Measurements from ENCODE around the gene LYRM9. TPM values are rescaled to one million over a fixed set of nuclear protein-coding genes. Genes with fewer than 3 reads are reported as not detected.

Gene LYRM9
- total RNA-seq = 1.9 and 2.9 TPM in 2 replicates

GRCh38 chr17:27892866-27893769, at the start of gene LYRM9:
Gene LYRM9, minus strand, starts transcription at chr17:27893365. Its CDS starts 10,671 bp downstream, at chr17:27882694.
- Mint-ChIP-seq H3K9me3 (no peaks in the 10 kb centered on the region), H3K36me3 (ENCODE audit: low read depth) (no peaks in the 10 kb centered on the region), H3K4me3 (peak within 1 kb of the TSS; percentile 85), H3K27ac (peak within 1 kb of the TSS; percentile 85), H3K27me3 (ENCODE audit: insufficient read depth) (peaks cover 40% of the 10 kb centered on the region), H3K4me1 (ENCODE audit: low read depth) (peaks cover 29% of the 10 kb centered on the region)
- intact Hi-C loops (cut with micrococcal nuclease) = loop anchor here (1.0 kb wide), 4 partner anchors 88 to 464 kb away; partner anchors contain the start of gene POLDIP2
- peak; percentile 92 for DNase-seq (ENCODE audit: low spot score)

GRCh38 chr17:27940503-27941428, 47.6 kb upstream of the LYRM9 start:
- intact Hi-C loops (cut with micrococcal nuclease) = no loop called here
- H3K27me3 Mint-ChIP-seq (ENCODE audit: insufficient read depth) = peaks cover 5% of the 10 kb centered on the region
- DNase-seq (ENCODE audit: low spot score) = no peak

DNA sequence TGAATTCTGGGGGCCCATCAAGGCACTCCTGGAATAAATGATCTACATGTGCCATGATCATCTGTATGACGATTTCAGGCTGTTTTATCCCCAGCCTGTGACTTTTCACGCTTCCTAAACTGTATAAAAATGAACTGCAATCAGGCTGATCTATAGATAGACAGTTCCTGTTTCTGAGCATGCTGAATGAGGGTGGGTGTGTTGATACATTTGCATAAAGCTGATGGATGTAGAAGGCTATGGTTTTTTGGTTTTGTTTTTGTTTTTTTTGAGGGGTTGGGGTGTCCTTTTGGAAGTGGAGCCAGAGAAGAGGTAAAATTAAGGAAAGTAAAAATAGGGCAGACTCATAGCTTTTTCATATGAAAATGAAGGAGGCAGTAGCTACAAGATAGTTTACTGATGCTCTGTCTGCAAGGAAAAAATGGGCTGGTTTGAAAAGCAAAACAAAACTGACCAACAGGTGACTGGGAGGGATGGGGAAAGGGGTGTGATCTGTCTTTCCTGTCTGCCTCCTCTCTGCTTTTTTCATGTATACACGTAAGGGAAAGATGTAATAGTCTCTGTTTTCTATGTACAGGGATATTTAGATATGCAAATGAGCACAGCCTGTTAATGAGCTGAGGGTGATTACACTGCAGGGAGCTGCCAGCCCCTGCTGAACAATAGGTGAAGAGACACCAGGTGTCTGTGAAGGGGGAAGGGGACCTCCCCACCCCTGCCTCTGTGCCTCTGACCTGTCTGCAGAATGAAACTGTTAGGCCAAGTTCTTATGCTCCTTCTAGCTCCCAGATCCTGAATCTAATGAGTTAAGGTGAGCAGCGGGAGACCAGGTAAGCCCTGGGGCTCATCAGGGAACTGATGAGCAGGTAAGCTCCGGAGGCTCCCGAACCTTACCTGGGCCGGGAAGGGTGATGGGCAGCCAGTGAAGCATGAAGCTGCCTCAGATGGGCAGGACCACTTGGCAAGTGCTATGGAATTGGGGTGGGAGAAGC, 46.6 kb upstream of the LYRM9 start:
- no peak overlapping the region for H3K4me3 Mint-ChIP-seq
- H3K27ac Mint-ChIP-seq = no peak overlapping the region
- intact Hi-C loops (cut with micrococcal nuclease) = no loop called here
- DNase-seq (ENCODE audit: low spot score) = no peak
- H3K27me3 Mint-ChIP-seq (ENCODE audit: insufficient read depth) = peaks cover 4% of the 10 kb centered on the region
- H3K36me3 Mint-ChIP-seq (ENCODE audit: low read depth) = no peaks in the 10 kb centered on the region
- H3K4me1 Mint-ChIP-seq (ENCODE audit: low read depth) = peaks cover 5% of the 10 kb centered on the region
- H3K9me3 Mint-ChIP-seq = no peaks in the 10 kb centered on the region

More at GRCh38 chr17:27940503-27941428, 47.6 kb upstream of the LYRM9 start:
- Mint-ChIP-seq H3K27ac (no peak overlapping the region), H3K4me1 (ENCODE audit: low read depth) (peaks cover 5% of the 10 kb centered on the region), H3K4me3 (no peak overlapping the region), H3K36me3 (ENCODE audit: low read depth) (no peaks in the 10 kb centered on the region), H3K9me3 (no peaks in the 10 kb centered on the region)

DNA sequence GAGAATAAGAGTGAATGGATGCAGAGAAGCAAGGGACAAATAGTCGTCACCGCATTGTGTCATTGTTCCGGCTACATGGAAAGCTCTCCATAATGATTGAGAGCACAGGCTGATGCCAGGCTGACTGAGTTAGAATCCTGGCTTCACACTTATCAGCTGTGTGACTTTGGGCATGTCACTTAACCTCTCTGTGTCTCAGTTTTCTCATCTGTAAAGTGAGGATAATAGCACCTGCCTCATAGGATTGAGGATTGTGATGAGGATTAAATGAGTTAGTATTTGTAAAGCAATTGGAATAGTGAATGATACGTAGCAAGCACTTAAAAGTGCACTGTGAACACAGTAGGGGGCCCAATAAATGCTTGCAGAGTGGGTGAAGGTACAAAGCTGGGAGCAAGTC, 45.7 kb upstream of the LYRM9 start:
- intact Hi-C loops (cut with micrococcal nuclease) = no loop called here
- H3K36me3 Mint-ChIP-seq (ENCODE audit: low read depth) = no peaks in the 10 kb centered on the region
- DNase-seq (ENCODE audit: low spot score) = no peak
- H3K9me3 Mint-ChIP-seq = no peaks in the 10 kb centered on the region
- H3K27ac Mint-ChIP-seq = no peak overlapping the region
- no peak overlapping the region for H3K4me3 Mint-ChIP-seq
- H3K27me3 Mint-ChIP-seq (ENCODE audit: insufficient read depth) = peaks cover 5% of the 10 kb centered on the region
- peaks cover 5% of the 10 kb centered on the region for H3K4me1 Mint-ChIP-seq (ENCODE audit: low read depth)

DNA sequence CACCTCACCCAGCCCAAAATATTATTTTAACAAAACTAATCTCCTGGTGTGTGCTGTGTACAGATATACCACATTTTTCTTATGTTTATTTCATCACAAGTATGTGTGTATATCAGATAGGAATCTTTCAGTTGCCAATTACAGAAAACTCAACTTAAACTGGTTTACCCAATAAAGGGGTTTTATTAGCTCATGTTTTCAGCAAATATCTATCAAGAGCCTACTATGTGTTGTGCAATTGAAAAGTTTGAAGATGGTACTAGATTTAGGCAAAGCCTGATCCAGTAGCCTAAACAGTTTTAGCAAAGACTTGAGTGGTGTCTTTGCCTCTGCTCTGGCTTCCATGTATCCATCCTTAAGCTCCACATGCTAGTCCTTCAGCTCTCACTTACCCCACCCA, 45.1 kb upstream of the LYRM9 start:
- Mint-ChIP-seq H3K27me3 (ENCODE audit: insufficient read depth) (peaks cover 6% of the 10 kb centered on the region), H3K4me3 (no peak overlapping the region), H3K4me1 (ENCODE audit: low read depth) (peaks cover 5% of the 10 kb centered on the region), H3K36me3 (ENCODE audit: low read depth) (no peaks in the 10 kb centered on the region), H3K9me3 (no peaks in the 10 kb centered on the region), H3K27ac (no peak overlapping the region)
- intact Hi-C loops (cut with micrococcal nuclease) = no loop called here
- no peak for DNase-seq (ENCODE audit: low spot score)

DNA sequence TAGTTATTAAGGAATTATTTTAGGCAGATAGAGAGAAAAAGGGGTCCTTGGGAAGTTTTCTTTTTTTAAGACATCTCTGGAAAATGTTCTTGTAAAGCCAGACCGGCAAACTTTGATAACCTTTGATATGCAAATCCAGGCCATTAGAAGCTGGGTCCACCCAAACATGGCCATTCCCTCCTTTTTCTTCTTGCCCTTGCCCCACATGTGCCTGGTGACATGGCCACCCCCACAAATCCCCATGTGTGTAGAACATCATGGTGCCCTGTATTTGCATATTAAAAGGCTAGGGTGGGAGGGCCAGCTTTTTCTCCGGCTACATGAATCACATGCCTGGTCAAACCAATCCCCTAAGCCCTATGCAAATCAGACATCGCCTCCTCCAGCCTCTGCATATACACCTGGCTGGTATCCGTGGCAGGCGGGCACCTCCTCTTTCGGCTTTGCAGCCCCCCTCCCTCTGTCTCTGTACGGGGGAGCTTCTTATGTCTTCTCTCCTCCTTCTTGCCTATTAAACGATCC, 43.9 kb upstream of the LYRM9 start:
- Mint-ChIP-seq H3K9me3 (no peaks in the 10 kb centered on the region), H3K36me3 (ENCODE audit: low read depth) (no peaks in the 10 kb centered on the region), H3K4me1 (ENCODE audit: low read depth) (peaks cover 5% of the 10 kb centered on the region), H3K27ac (no peak overlapping the region), H3K27me3 (ENCODE audit: insufficient read depth) (peaks cover 10% of the 10 kb centered on the region), H3K4me3 (no peak overlapping the region)
- intact Hi-C loops (cut with micrococcal nuclease) = no loop called here
- DNase-seq (ENCODE audit: low spot score) = no peak

- DNase-seq (ENCODE audit: low spot score) = no peak
- Mint-ChIP-seq H3K4me3 (no peak overlapping the region), H3K27ac (no peak overlapping the region), H3K4me1 (ENCODE audit: low read depth) (no peaks in the 10 kb centered on the region), H3K27me3 (ENCODE audit: insufficient read depth) (peaks cover 14% of the 10 kb centered on the region), H3K36me3 (ENCODE audit: low read depth) (no peaks in the 10 kb centered on the region), H3K9me3 (no peaks in the 10 kb centered on the region)
- intact Hi-C loops (cut with micrococcal nuclease) = no loop called here
These were observed 36.8 kb upstream of the LYRM9 start for GRCh38 chr17:27930000-27930399.

GRCh38 chr17:27928587-27928986, 35.4 kb upstream of the LYRM9 start:
- intact Hi-C loops (cut with micrococcal nuclease) = no loop called here
- H3K9me3 Mint-ChIP-seq = no peaks in the 10 kb centered on the region
- H3K4me1 Mint-ChIP-seq (ENCODE audit: low read depth) = no peaks in the 10 kb centered on the region
- DNase-seq (ENCODE audit: low spot score) = no peak
- H3K4me3 Mint-ChIP-seq = no peak overlapping the region
- no peak overlapping the region for H3K27ac Mint-ChIP-seq
- peaks cover 10% of the 10 kb centered on the region for H3K27me3 Mint-ChIP-seq (ENCODE audit: insufficient read depth)
- H3K36me3 Mint-ChIP-seq (ENCODE audit: low read depth) = no peaks in the 10 kb centered on the region

GRCh38 chr17:27927781-27928180, 34.6 kb upstream of the LYRM9 start:
- Mint-ChIP-seq H3K27me3 (ENCODE audit: insufficient read depth) (peaks cover 8% of the 10 kb centered on the region), H3K4me3 (no peak overlapping the region), H3K4me1 (ENCODE audit: low read depth) (no peaks in the 10 kb centered on the region), H3K9me3 (no peaks in the 10 kb centered on the region), H3K36me3 (ENCODE audit: low read depth) (no peaks in the 10 kb centered on the region), H3K27ac (no peak overlapping the region)
- intact Hi-C loops (cut with micrococcal nuclease) = no loop called here
- no peak for DNase-seq (ENCODE audit: low spot score)

DNA sequence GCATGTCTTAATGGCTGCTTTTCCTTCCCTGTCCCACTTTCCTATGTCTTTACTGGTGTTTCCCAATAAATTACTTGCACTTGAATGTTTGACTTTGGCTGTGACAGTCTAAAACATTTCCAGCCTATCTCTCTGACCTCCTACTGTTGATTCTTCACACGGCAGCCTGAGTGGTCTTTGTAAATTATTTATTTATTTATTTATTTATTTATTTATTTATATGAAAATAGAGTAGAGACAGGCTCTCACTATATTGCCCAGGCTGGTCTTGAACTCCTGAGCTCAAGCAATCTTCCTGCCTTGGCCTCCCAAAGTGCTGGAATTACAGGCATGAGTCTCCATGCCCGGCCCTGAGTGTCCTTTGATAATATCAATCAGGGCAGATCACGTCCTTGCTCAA, 28.4 kb upstream of the LYRM9 start:
- intact Hi-C loops (cut with micrococcal nuclease) = no loop called here
- no peaks in the 10 kb centered on the region for H3K36me3 Mint-ChIP-seq (ENCODE audit: low read depth)
- H3K4me1 Mint-ChIP-seq (ENCODE audit: low read depth) = no peaks in the 10 kb centered on the region
- H3K9me3 Mint-ChIP-seq = no peaks in the 10 kb centered on the region
- peaks cover 3% of the 10 kb centered on the region for H3K27me3 Mint-ChIP-seq (ENCODE audit: insufficient read depth)
- no peak for DNase-seq (ENCODE audit: low spot score)
- no peak overlapping the region for H3K4me3 Mint-ChIP-seq
- H3K27ac Mint-ChIP-seq = no peak overlapping the region

GRCh38 chr17:27921077-27921476, 27.9 kb upstream of the LYRM9 start:
- intact Hi-C loops (cut with micrococcal nuclease) = no loop called here
- peaks cover 3% of the 10 kb centered on the region for H3K27me3 Mint-ChIP-seq (ENCODE audit: insufficient read depth)
- no peak overlapping the region for H3K4me3 Mint-ChIP-seq
- no peak overlapping the region for H3K27ac Mint-ChIP-seq
- no peak for DNase-seq (ENCODE audit: low spot score)
- no peaks in the 10 kb centered on the region for H3K4me1 Mint-ChIP-seq (ENCODE audit: low read depth)
- H3K36me3 Mint-ChIP-seq (ENCODE audit: low read depth) = no peaks in the 10 kb centered on the region
- no peaks in the 10 kb centered on the region for H3K9me3 Mint-ChIP-seq

GRCh38 chr17:27920569-27920968, 27.4 kb upstream of the LYRM9 start:
- no peak for DNase-seq (ENCODE audit: low spot score)
- Mint-ChIP-seq H3K4me3 (no peak overlapping the region), H3K27ac (no peak overlapping the region), H3K9me3 (no peaks in the 10 kb centered on the region), H3K36me3 (ENCODE audit: low read depth) (no peaks in the 10 kb centered on the region), H3K27me3 (ENCODE audit: insufficient read depth) (peaks cover 5% of the 10 kb centered on the region), H3K4me1 (ENCODE audit: low read depth) (no peaks in the 10 kb centered on the region)
- intact Hi-C loops (cut with micrococcal nuclease) = no loop called here
